Karpas-422 (cell line): ENCODE data around the gene ZNF865. TPM values are rescaled to one million over a fixed set of nuclear protein-coding genes. Genes with fewer than 3 reads are reported as not detected.
"Not testable (repeated sequence)": the region's sequence is repeated elsewhere in the genome, so short reads cannot be mapped to it uniquely, and the experiment has no call there.

Experiments
- DNase-seq: peaks from one replicate; pipeline ENCODE4 v3.0.0-alpha.2; 2015
- H2AFZ ChIP-seq: fragments of 200-600 bp; sonication (generic); 2 replicates; pipeline ENCODE4 v1.6.1; 2014; ENCODE audit warnings: antibody characterized with exemption, low read length, mixed read lengths
- H3K27ac ChIP-seq: fragments of 200-600 bp; sonication (generic); 2 replicates; pipeline ENCODE4 v1.5.1; 2014; ENCODE audit warnings: mild to moderate bottlenecking, low read length, moderate library complexity
- H3K27me3 ChIP-seq: fragments of 200-600 bp; sonication (generic); 2 replicates; pipeline ENCODE4 v1.6.1; 2014; ENCODE audit warnings: low read length, mixed read lengths
- H3K36me3 ChIP-seq: fragments of 200-600 bp; sonication (generic); 2 replicates; pipeline ENCODE4 v1.6.1; 2014; ENCODE audit warnings: low read length, mixed read lengths; ENCODE audit not compliant: insufficient read depth
- H3K4me1 ChIP-seq: fragments of 200-600 bp; sonication (generic); 2 replicates; pipeline ENCODE4 v1.6.1; 2014; ENCODE audit warnings: mild to moderate bottlenecking, low read length, mixed read lengths
- H3K4me2 ChIP-seq: fragments of 200-600 bp; sonication (generic); 2 replicates; pipeline ENCODE4 v1.6.1; 2014; ENCODE audit warnings: low read length, low read depth, mild to moderate bottlenecking; ENCODE audit not compliant: poor library complexity, severe bottlenecking
- H3K4me3 ChIP-seq: fragments of 200-600 bp; sonication (generic); 2 replicates; pipeline ENCODE4 v1.5.1; 2014; ENCODE audit warnings: mild to moderate bottlenecking, antibody characterized with exemption, low read length, mixed read lengths
- H3K79me2 ChIP-seq: fragments of 200-600 bp; sonication (generic); 2 replicates; pipeline ENCODE4 v1.6.1; 2014; ENCODE audit warnings: mild to moderate bottlenecking, low read length, mixed read lengths
- H3K9ac ChIP-seq: fragments of 200-600 bp; sonication (generic); 2 replicates; pipeline ENCODE4 v1.6.0; 2014; ENCODE audit warnings: low read length
- H3K9me2 ChIP-seq: fragments of 200-600 bp; sonication (generic), shearing (Covaris generic); replicated peaks from 2 replicates; pipeline ENCODE4 v1.6.0; 2014; ENCODE audit warnings: mild to moderate bottlenecking, low read length, moderate library complexity; ENCODE audit not compliant: insufficient read depth
- H3K9me3 ChIP-seq: fragments of 300-700, 200-600 bp; sonication (generic); 2 replicates; pipeline ENCODE4 v1.6.1; 2014; ENCODE audit warnings: low read length, mixed read lengths
- H4K20me1 ChIP-seq: fragments of 200-600 bp; sonication (generic); 2 replicates; pipeline ENCODE4 v1.6.1; 2014; ENCODE audit warnings: mild to moderate bottlenecking, antibody characterized with exemption, low read length, low read depth; ENCODE audit not compliant: insufficient read depth
- total RNA-seq: library from RNA; depleted of rRNA; stranded (reverse); fragments of >200 nt; shearing (Covaris generic); gene quantifications from 2 replicates; pipeline ENCODE4 v1.2.3, GENCODE V29; 2014; ENCODE audit warnings: low replicate concordance

Gene ZNF865
- total RNA-seq, 1 experiment from 2014 or later: 3.6 TPM

- peaks cover 12% of the 10 kb centered on the region for H3K4me1 ChIP-seq
- H3K9me3 ChIP-seq: no peaks in the 10 kb centered on the region
- H3K9me2 ChIP-seq: no peaks in the 10 kb centered on the region
- no peaks in the 10 kb centered on the region for H3K27me3 ChIP-seq
- H3K4me3 ChIP-seq: no peak overlapping the region
- H3K4me2 ChIP-seq: no peak overlapping the region
- DNase-seq: no peak
- peaks cover 14% of the 10 kb centered on the region for H4K20me1 ChIP-seq
- H2AFZ ChIP-seq: no peak overlapping the region
- no peak overlapping the region for H3K9ac ChIP-seq
- H3K27ac ChIP-seq: no peak overlapping the region
- H3K36me3 ChIP-seq: peaks cover 6% of the 10 kb centered on the region; the same call in 1 of the 2 replicates
- H3K79me2 ChIP-seq: peaks cover 18% of the 10 kb centered on the region
Measured at GRCh38 chr19:55578031-55578760, 27.3 kb upstream of the ZNF865 start.

GRCh38 chr19:55578761-55579747 is 26.4 kb upstream of the ZNF865 start:
- Histone ChIP-seq H3K4me3 (peak overlapping the region; percentile 90), H3K79me2 (peaks cover 18% of the 10 kb centered on the region), H3K9me3 (no peaks in the 10 kb centered on the region), H3K27ac (0 out of 2 replicates have a peak overlapping the region, but pooled peaks have one; percentile 67), H2AFZ (no peak overlapping the region), H3K9me2 (no peaks in the 10 kb centered on the region), H3K27me3 (no peaks in the 10 kb centered on the region), H3K36me3 (peaks cover 6% of the 10 kb centered on the region; the same call in 1 of the 2 replicates), H4K20me1 (peaks cover 14% of the 10 kb centered on the region), H3K4me1 (peaks cover 12% of the 10 kb centered on the region), H3K9ac (peak overlapping the region; percentile 98), H3K4me2 (peak overlapping the region; percentile 78)
- no peak for DNase-seq

- Histone ChIP-seq H3K36me3 (peaks cover 6% of the 10 kb centered on the region; the same call in 1 of the 2 replicates), H3K27ac (peak overlapping the region; percentile 67), H4K20me1 (peaks cover 14% of the 10 kb centered on the region), H3K4me3 (peak overlapping the region; percentile 90), H3K4me1 (peaks cover 12% of the 10 kb centered on the region), H3K4me2 (peak overlapping the region; percentile 78), H3K9ac (peak overlapping the region; percentile 98), H2AFZ (no peak overlapping the region; the same call in 1 of the 2 replicates), H3K9me2 (no peaks in the 10 kb centered on the region), H3K27me3 (no peaks in the 10 kb centered on the region), H3K9me3 (no peaks in the 10 kb centered on the region), H3K79me2 (peaks cover 18% of the 10 kb centered on the region)
- DNase-seq: peak; percentile 71
Measured at GRCh38 chr19:55579766-55580621, 25.5 kb upstream of the ZNF865 start.

DNA sequence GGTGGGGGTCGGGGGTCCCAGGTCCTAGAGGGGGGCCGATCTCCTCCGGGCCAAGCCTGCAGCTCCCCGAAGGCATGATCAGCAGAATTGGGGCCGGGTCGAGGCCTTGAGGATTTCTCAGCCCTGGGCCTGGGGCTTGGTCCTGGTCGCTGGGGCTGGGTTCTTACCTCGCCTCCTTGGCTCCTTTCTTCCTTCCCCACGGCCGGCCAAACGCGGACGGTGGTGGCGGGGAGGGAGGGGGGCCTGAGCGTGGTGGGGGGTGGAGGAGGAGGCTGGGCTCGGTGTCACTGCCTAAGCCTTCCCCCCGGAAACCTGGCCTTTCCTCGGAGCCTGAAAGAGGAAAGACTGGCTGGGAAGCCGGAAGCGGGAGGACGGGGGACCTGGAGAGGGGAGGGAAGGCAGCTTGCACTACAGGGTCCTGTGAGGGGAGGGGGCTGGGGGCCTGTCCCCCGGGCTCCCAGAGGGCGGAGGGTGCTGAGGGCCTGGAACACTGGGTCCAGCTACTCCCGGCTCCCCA is 24.8 kb upstream of the ZNF865 start, which contains the start of gene ZNF579:
TSS of gene ZNF579 (minus strand) at position 221 of the 517 bp plus-strand sequence. CDS start 1,209 bp downstream, outside the sequence.
- peak within 1 kb of the TSS; percentile 90 for H3K4me3 ChIP-seq
- peaks cover 14% of the 10 kb centered on the region for H4K20me1 ChIP-seq
- no peaks in the 10 kb centered on the region for H3K9me3 ChIP-seq
- peak within 1 kb of the TSS; percentile 98 for H3K9ac ChIP-seq
- peaks cover 6% of the 10 kb centered on the region; the same call in 1 of the 2 replicates for H3K36me3 ChIP-seq
- peak within 1 kb of the TSS; percentile 78 for H3K4me2 ChIP-seq
- peaks cover 17% of the 10 kb centered on the region for H3K4me1 ChIP-seq
- H3K27me3 ChIP-seq: no peaks in the 10 kb centered on the region
- DNase-seq: peak; percentile 97
- no peaks in the 10 kb centered on the region for H3K9me2 ChIP-seq
- H3K27ac ChIP-seq: peak within 1 kb of the TSS; percentile 67
- peak within 1 kb of the TSS; percentile 74; the same call in 1 of the 2 replicates for H2AFZ ChIP-seq
- H3K79me2 ChIP-seq: peaks cover 18% of the 10 kb centered on the region

DNA sequence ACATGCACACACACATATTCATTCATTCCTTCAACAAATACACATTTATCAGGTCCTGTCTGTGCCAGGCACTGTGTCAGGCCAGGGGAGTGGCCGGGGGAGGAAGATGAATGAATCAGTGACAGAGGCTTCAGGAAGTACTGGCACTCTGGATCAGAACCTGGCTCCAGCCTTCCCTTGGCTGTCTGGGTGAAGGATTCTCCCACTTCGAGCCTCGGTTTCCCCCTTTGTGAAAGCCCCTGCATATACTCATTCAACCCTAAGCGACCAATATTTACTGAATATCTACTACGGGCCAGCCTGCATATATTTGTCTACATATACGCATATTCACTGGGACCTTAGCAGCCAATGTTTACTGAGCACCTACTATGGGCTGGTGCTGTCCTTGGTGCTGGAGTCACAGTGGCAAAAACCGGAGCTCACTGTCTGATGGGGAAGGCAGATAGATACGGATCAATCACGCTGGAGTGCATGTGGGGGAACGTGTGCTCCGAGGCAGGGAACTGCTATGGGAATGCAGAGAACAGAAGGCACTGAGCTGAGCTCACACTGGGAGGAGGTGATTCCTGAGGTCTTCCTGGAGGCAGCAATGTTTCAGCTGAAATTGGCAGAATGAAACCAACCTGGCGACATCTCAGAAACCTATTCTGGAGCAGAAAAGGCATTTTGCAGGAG is 24.2 kb upstream of the ZNF865 start:
- H3K27me3 ChIP-seq: no peaks in the 10 kb centered on the region
- no peaks in the 10 kb centered on the region for H3K9me3 ChIP-seq
- H2AFZ ChIP-seq: peak overlapping the region; percentile 74; the same call in 1 of the 2 replicates
- H4K20me1 ChIP-seq: peaks cover 14% of the 10 kb centered on the region
- H3K4me3 ChIP-seq: peak overlapping the region; percentile 90
- H3K27ac ChIP-seq: no peak overlapping the region
- peak; percentile 64 for DNase-seq
- peaks cover 6% of the 10 kb centered on the region; the same call in 1 of the 2 replicates for H3K36me3 ChIP-seq
- H3K79me2 ChIP-seq: peaks cover 18% of the 10 kb centered on the region
- H3K9ac ChIP-seq: peak overlapping the region; percentile 98
- no peaks in the 10 kb centered on the region for H3K9me2 ChIP-seq
- H3K4me1 ChIP-seq: peaks cover 23% of the 10 kb centered on the region
- peak overlapping the region; percentile 78 for H3K4me2 ChIP-seq

- no peaks in the 10 kb centered on the region for H3K9me3 ChIP-seq
- H3K4me3 ChIP-seq: no peak overlapping the region
- H3K9ac ChIP-seq: no peak overlapping the region
- no peaks in the 10 kb centered on the region for H3K9me2 ChIP-seq
- no peak for DNase-seq
- H2AFZ ChIP-seq: no peak overlapping the region
- peaks cover 28% of the 10 kb centered on the region for H3K4me1 ChIP-seq
- peaks cover 18% of the 10 kb centered on the region for H3K79me2 ChIP-seq
- H3K4me2 ChIP-seq: no peak overlapping the region
- peaks cover 6% of the 10 kb centered on the region; the same call in 1 of the 2 replicates for H3K36me3 ChIP-seq
- no peak overlapping the region for H3K27ac ChIP-seq
- no peaks in the 10 kb centered on the region for H3K27me3 ChIP-seq
- peaks cover 14% of the 10 kb centered on the region for H4K20me1 ChIP-seq
Measured at GRCh38 chr19:55581823-55582223, 23.6 kb upstream of the ZNF865 start.

DNA sequence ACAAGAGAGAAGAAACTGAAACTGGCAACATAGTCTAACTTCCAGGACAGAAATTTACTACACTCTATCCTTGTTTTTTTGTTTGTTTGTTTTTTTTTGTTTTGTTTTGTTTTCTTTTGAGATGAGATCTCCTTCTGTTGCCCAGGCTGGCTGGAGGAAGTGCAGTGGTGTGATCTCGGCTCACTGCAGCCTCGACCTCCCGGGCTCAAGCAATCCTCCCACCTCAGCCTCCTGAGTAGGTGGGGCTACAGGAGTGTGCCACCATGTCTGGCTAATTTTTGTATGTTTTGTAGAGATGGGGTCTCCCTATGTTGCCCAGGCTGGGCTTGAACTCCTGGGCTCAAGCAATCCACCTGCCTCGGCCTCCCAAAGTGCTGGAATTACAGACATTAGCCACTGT is 23.2 kb upstream of the ZNF865 start:
- peaks cover 18% of the 10 kb centered on the region for H3K79me2 ChIP-seq
- not testable (repeated sequence) for H3K27ac ChIP-seq, H3K36me3 ChIP-seq, H3K9me2 ChIP-seq, H3K4me2 ChIP-seq, H3K4me3 ChIP-seq, H3K9me3 ChIP-seq, H3K27me3 ChIP-seq, H3K9ac ChIP-seq, H2AFZ ChIP-seq, DNase-seq
- H4K20me1 ChIP-seq: peaks cover 11% of the 10 kb centered on the region
- peaks cover 32% of the 10 kb centered on the region for H3K4me1 ChIP-seq
